ENCODE data around the gene PSMG1.
A peak's percentile ranks its signal among the peaks of the same experiment; 100 is the strongest.
"Not testable (repeated sequence)": the region's sequence is repeated elsewhere in the genome, so short reads cannot be mapped to it uniquely, and the experiment has no call there.

PSMG1 gene

DNA sequence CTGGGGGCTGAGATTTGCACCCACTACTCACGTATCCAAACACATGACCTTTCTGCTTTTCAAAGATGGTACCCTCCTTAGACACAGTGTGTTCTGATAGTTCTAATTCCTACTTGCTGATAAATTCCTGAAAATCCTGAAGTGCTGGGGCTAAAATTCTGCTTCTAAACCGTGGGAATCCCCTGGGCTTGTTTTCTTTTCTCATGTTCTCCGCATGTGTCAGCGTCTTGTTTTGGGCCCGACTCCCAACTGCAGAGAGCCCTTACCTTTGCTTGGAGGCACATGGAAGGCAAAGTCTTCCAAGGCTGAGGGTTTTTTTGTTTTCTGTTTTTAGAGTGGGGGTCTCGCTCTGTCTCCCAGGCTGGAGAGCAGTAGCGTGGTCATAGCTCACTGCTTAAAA, 27.2 kb downstream of the PSMG1 start:
- no peak for DNase-seq (ENCODE audit: low read depth)

DNA sequence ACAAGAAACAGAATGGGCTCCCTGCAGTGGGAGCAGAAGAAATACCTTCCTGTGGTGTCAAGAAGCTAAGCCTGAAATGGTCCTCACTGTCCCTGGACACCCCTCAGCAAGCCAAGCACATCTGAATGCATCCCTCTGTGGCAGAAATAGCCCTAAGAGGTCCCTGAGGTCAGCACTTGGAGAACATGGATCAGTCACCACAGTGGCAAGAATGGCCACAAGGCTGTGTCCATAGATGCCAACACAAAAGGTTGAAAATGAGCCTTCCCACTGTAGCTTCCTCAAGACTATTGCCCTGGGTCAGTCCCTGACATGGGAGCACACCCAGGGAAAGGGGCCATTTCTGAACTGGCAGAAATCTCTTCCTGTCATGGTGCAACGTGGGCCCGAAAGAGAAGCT, 27.7 kb downstream of the PSMG1 start:
- no peak for DNase-seq (ENCODE audit: low read depth)

DNA sequence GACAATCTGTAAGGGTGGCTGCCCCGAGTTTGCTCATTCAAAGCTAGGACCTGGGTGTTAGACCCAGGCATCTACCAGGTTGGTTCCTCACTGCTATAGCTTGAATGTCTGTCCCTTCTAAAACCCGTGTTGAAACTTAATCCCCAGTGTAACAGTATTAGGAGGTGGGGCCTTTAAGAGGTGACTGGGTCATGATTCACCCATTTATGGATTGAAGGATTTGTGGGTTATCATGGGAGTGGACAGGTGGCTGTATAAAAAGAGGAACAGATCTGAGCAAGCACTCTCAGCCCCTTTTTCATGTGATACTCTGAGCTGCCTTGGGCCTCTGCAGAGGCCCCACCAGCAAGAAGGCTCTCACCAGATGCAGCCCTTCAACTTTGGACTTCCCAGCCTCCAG, 29.4 kb downstream of the PSMG1 start:
- DNase-seq (ENCODE audit: low read depth), result no peak

DNA sequence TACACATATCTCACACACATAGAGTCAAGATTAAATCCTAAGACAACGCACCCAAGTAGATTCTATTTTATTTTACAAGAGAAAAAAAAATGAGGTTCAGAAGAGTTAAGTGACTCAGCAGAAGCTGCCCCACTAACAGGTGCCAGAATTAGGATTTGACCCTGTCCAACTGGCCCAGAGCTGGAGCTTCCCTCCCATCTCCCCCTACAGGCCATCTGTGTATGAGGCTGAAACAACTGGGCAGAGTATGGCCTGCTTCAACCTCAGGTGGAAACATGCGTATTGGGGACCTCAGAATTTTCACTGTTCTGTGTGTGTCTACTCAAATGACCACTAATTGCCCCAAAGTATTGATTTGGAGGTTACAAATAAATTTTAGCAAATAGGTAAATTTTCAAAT, 29.9 kb downstream of the PSMG1 start:
- no peak for DNase-seq (ENCODE audit: low read depth)

DNA sequence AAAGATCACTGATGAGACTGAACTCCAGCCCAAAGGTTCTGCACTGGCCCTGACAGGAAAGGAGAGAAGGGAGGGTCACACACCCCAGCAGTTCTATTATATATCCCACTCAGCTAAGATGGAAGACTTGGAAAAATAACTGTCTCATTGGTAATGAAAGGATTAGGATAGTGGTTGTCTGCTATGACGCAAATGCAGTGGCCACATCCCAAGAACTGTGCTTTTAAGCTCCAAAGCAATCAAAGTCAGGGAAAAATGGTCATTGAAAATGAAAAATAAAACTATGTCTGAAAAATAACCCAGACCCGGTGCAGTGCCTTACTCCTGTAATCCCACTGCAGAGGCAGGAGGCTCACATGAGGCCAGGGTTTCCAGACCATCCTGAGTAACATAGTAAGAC, 31.0 kb downstream of the PSMG1 start:
- peak; percentile 11 for DNase-seq (ENCODE audit: low read depth)

DNA sequence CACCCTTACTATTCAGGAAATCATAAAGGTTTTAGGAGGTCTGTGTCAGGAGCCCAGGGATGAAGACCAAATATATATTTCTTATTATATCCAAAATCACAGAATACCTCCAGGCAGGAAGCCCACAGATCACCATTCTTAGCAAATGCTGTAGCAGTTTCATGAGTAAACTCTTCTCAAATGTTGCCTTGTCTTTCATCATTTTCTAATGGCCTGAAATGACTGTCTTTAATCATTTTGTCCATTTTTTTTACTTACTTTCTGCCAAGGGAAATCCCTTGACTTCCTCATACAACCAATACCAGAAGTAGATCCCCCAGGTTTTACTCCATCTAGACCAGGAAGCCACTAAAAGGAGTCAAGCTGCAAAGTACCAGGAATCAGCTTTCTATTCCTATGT, 32.4 kb downstream of the PSMG1 start:
- no peak for DNase-seq (ENCODE audit: low read depth)

DNA sequence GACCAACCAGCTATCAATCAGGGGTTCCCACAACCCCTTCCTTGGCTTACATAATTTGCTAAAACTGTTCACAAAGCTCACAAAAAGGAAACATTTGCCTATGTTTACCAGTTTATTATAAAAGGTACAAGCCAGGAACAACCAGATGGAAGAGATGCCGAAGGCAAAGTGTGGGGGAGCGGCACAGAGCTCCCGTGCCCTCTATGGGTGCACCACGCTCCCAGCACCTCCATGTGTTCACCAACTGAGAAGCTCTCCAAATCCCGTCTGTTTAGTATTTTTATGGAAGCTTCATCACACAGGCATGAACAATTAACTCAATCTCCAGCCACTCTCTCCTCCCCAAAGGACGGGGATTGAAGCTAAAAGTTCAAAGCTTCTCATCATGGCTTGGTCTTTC, 32.9 kb downstream of the PSMG1 start:
- no peak for DNase-seq (ENCODE audit: low read depth)

DNA sequence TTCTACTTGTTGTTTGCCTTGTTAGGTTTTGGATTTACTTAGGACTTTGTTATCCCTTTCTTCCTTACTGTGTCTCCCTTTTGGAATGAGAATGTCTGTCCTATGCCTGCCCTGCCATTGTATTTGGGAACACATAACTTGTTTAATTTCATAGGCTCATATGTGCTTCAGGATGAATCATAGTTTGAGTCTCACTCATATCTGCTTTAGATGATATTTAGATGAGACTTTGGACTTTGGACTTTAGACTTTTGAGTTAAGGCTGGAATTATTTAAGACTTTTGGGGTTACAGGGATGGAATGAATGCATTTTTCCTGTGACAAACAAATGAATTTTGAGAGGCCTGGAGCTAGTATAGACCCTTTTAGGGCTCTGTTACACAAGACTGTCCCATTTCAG, 33.4 kb downstream of the PSMG1 start:
- no peak for DNase-seq (ENCODE audit: low read depth)

DNA sequence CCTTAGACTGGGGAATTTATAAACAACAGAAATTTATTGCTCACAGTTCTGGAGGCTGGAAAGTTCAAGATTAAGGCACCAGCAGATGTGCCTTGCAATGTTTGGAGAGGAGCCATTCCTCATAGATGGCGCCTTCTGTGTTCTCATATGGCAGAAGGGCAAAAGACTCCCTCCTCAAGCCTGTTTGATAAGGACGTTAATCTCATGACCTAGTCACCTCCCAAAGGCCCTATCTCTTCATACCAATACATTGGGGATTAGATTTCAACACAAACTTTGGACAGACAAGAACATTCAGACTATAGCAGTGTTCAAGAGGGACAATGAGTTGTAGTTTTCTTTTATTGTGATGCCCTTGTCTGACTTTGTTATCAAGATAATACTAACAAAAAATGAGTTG, 34.3 kb downstream of the PSMG1 start:
- DNase-seq (ENCODE audit: low read depth), result no peak

DNA sequence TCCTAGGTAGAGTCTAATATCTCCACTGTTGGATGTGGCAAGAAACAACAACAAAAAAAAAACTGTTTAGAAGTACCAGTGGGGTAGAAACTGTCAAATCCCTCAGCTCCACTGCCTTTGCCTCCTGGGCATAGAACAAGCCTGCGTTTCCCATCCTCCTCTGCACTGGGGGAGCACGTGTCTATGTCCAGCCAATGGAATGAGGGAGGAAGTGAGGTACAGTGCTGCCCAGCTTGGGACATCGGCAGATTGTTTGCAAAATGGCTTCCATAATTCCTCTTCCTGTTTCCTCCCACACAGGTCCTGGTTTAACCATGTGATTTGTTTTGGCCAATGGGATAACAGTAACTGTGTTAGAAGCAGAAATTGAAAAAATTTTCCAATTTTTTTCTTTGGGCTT, 39.1 kb downstream of the PSMG1 start:
- DNase-seq (ENCODE audit: low read depth), result no peak

DNA sequence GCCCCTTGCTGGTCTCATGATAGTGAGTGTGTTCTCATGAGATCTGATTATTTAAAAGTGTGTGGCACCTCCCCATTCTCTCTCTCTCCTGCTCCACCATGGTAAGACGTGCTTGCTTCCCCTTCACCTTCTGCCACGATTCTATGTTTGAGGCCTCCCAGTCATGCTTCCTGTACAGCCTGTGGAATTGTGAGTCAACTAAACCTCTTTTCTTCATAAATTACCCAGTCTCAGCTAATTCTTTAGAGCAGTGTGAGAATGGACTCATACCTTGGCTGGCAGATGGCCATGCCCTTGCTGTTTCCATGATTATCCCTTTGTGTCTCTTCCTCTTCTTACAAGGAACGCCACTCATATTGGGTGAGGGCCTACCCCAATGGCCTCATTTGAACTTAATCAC, 40.3 kb downstream of the PSMG1 start:
- no peak for DNase-seq (ENCODE audit: low read depth)

DNA sequence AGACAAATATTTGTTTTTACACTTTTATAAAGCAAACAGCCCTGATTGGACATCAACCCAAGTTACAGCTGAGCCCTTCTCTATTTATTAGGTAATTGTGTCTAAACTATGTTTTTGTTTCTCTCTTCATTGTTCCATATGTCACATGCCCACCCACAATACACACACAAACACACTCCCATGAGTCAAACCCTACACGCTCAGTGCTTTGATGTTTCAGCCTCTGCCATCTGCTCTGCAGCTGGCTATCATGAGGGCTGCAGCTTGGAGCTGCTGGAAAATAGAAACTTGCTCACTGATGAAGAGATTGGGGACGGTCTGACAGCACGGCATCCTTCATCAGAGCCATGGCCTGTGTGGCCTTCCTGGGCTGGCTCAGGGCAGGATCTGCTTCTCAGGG, 41.7 kb downstream of the PSMG1 start:
- no peak for DNase-seq (ENCODE audit: low read depth)

DNA sequence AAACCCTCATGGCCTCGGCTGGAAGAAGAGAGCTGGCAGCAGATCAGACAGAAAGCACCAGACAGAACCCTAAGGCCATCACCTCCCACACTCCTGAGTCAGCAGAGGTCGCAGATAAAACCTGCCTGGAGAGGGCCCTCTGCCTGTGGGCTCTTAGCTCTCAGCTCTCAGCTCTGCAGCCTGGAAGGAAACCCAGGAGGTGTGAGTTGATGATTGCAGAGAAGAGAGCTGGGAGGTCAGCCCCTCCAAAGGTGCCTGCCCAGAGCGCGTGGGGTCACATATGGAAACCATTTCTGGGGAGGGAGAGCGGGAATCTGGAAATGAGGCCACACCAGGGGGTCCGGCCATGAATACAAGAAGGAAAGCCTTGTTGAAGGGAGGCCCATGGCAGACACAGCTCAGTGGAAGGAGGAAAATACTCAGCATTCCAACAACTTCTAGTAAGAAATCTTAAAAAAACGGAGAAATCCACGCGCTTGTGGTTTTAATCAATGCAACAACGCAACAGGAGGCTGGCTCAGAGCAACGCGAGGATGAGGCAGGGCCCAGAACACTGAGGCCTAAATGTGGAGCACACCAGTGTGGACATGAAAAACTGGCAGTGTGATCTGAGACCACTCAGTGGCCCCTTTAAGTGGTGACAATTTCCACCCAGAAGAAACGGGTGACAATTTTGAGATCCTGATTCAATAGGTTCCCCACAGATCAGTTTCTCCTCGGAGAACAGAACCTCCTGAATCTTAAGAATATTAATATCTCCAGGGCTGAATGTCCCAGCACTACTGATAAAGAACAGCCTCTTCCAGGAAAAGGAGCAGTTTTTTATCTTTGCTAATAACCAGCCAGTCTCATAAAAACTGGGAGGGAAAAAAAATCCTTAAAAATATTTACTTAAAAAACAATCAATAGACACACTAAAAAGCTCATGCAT, 45.7 kb downstream of the PSMG1 start:
- DNase-seq (ENCODE audit: low read depth), result no peak

DNA sequence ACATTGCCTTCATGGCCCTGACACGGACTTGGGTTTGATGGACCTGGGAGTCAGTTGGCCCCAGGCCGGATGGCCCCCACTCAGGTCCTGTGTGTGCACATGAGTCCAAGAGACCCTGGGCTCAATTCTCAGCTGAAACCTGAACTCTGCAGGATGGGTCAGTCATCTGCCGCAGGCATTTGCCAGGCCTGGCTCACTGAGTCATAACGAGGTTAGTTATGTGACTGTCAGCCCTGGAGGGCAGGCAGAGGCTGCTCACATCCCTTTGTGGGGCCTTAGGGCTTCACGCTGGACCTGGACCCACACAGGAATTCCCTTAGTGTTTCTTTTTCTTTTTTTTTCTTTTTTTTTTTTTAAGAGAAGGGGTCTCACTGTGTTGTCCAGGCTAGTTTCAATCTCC, 46.5 kb downstream of the PSMG1 start:
- no peak for DNase-seq (ENCODE audit: low read depth)

DNA sequence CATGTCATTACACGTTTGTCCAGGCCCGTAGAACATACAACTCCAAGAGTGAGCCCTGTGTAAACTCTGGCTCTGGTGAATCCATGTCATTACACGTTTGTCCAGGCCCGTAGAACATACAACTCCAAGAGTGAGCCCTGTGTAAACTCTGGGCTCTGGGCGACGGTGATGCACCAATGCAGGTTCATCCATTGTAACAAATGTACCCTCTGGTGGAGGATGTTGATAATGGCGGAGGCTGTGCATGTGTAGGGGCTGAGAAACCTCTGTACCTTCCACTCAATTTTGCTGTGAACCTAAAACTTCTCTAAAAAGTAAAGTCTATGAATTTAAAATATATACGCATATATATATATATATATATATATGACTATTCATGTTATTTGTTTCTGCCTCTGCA, 47.1 kb downstream of the PSMG1 start:
- not testable (repeated sequence) for DNase-seq (ENCODE audit: low read depth)

DNA sequence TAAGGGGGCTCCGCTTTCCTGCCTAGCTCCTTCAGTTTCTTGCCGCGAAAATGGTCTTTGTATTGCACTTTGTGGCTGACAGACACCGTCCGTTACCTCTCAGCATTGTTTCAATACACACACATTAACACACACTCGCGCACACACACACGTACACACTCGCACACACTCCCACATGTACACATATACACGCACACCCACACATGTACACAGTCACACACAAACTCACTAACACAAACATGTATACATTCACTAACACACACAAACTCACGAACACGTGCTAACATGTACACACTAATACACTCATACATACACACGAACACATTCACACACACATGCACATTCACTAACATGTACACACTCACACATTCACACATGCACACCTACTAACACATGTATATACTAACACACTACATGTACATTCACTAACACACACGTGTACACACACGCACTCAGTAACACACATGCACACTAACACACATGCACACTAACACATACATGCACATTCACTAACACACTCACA, 48.9 kb downstream of the PSMG1 start:
- no peak for DNase-seq (ENCODE audit: low read depth)

DNA sequence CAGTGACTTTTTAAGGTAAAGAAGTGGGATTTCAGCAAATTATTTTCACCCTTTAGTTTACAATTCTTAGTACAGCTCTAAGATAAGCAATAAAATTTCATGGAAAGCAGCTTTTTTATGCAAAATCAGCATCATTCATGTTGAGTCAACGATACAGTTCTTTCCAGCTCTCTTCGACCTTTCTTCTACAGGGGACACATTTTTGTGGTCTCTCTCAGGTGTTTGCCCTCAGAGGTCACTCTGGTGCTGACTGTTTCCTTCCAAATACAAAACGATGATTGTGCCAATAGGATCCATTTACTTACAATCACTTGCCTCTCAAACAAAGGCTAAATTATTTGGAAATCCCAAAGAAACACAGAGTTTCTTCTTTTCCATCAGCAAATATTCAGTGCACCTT, 51.0 kb downstream of the PSMG1 start:
- no peak for DNase-seq (ENCODE audit: low read depth)

DNA sequence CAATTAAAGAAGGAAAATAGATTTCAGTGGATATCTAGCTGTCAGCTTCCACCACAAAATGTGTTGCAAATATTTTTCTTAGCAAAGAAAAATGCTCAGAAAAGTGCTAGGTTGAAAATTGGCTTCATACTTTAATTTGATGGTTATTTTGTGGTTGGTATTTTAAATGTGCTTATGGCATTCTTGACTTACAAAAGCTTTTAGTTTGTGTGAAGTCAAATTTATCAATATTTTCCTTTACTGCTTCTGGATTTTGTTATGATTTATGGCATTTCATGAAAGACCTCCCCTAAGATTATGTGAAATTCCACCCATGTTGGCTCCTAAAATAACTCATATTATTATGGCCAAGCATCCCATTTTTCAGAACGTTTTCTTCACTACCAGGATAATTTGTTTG, 51.5 kb downstream of the PSMG1 start:
- no peak for DNase-seq (ENCODE audit: low read depth)

DNA sequence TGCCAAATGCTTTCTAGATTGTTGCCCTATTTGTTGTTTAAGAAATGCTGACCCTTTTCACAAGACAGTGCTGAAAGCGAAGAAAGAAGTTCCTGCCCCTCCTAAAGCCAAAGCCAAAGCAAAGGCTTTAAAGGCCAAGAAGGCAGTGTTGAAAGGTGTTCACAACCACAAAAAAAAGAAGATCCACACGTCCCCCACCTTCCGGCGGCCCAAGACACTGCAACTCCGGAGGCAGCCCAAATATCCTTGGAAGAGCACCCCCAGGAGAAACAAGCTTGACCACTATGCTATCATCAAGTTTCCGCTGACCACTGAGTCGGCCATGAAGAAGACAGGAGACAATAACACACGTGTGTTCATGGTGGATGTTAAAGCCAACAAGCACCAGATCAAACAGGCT, 55.7 kb downstream of the PSMG1 start:
- no peak for DNase-seq (ENCODE audit: low read depth)

DNA sequence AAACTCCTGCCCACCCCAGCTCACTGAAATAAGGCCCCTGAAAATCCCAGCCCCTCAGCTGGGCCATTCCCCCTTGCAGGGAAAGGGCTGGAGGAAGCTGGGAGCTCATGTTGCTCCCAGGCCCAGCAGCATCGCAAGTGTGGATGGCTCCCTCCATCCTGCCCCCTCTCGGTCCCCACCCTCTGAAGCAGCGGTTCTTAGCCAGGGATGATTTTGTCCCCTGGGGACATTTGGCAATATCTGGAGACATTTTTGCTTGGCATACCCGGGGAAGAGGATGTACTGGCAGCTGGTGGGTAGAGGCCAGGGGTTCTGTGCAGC, 56.8 kb downstream of the PSMG1 start:
- DNase-seq (ENCODE audit: low read depth), result no peak

DNA sequence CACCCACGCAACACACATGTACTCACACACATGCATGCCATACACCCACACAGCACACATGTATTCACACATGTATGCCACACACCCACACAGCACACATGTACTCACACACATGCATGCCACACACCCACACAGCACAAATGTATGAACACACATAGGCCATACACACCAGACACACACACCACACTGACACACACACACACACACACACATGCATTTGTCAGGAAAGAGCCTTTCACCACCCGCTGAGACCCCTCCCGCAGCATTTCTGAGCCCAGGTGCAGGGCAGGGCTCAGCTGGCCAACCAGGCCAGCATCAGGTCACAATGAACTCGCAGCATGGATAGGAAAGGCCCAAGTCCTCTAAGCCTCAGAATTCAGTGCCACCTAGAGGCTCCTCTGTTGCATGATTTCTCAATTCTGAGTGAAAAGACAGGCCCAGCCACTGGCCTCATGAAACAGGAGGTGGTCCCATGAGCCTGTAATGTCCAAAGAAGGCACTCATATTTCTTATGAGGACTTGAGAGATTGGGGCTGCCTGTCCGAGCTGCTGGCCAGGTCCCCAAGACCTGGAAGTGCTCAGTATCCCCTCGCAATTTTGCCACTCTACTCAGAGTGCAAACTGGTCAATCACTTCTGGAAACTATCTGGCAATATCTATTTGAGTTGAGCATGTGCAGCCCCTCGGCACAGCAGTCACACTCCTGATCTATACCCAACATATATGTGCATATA, 57.3 kb downstream of the PSMG1 start:
- peak; percentile 51 for DNase-seq (ENCODE audit: low read depth)
